WTC11 (cell line): ENCODE measurements around the gene SULT1C2. TPM values are rescaled to one million over a fixed set of nuclear protein-coding genes. Genes with fewer than 3 reads are reported as not detected.

Experiments
- ATAC-seq: fragments of 200-7000 bp; cut with Tn5 transposase; 2 replicates; pipeline ENCODE4 v1.10.0; 2021; ENCODE audit warnings: mild to moderate bottlenecking, moderate library complexity
- CTCF ChIA-PET: fragments of 300-600 bp; sonication (Branson Sonifier 250); formaldehyde crosslinking; loops from one replicate; lab custom pipeline; 2021; ENCODE audit warnings: antibody characterized with exemption; lab: Charles Lee
- POLR2A ChIA-PET: fragments of 350-600 bp; sonication (Branson Sonifier 250); formaldehyde crosslinking; loops from one replicate; lab custom pipeline; 2021; ENCODE audit warnings: antibody characterized with exemption; lab: Charles Lee
- DNase-seq: peaks from one replicate; pipeline ENCODE4 v3.0.0; 2021; ENCODE audit warnings: low spot score
- H3K27ac Mint-ChIP-seq: 2 replicates; pipeline ENCODE4 v1.8.0; 2021; ENCODE audit warnings: mixed read lengths
- H3K27me3 Mint-ChIP-seq: 2 replicates; pipeline ENCODE4 v1.8.0; 2021; ENCODE audit warnings: low read depth, mild to moderate bottlenecking, moderate library complexity, mixed read lengths
- H3K36me3 Mint-ChIP-seq: 2 replicates; pipeline ENCODE4 v1.8.0; 2021; ENCODE audit warnings: mixed read lengths
- H3K4me1 Mint-ChIP-seq: 2 replicates; pipeline ENCODE4 v1.8.0; 2022; ENCODE audit warnings: mixed read lengths
- H3K4me3 Mint-ChIP-seq: 2 replicates; pipeline ENCODE4 v1.8.0; 2021; ENCODE audit warnings: mild to moderate bottlenecking, moderate library complexity, mixed read lengths
- H3K9me3 Mint-ChIP-seq: 2 replicates; pipeline ENCODE4 v1.8.0; 2021; ENCODE audit warnings: mixed read lengths
- ATF1 ChIP-seq: sonication (generic); formaldehyde crosslinking; IDR thresholded peaks from 2 replicates; pipeline ENCODE4 v1.8.1; 2023; ENCODE audit warnings: mild to moderate bottlenecking, moderate library complexity, missing genetic modification reagents
- CREB1 ChIP-seq: sonication (generic); formaldehyde crosslinking; IDR thresholded peaks from 2 replicates; pipeline ENCODE4 v1.8.0; 2023; ENCODE audit warnings: mild to moderate bottlenecking, missing genetic modification reagents
- FOXP1 ChIP-seq: sonication (generic); formaldehyde crosslinking; IDR thresholded peaks from 2 replicates; pipeline ENCODE4 v1.8.0; 2022; ENCODE audit warnings: missing genetic modification reagents, mild to moderate bottlenecking, moderate library complexity, borderline replicate concordance
- JUN ChIP-seq: sonication (generic); formaldehyde crosslinking; IDR thresholded peaks from 2 replicates; pipeline ENCODE4 v1.8.0; 2023; ENCODE audit warnings: mild to moderate bottlenecking, missing genetic modification reagents
- KAT7 ChIP-seq: sonication (generic); formaldehyde crosslinking; IDR thresholded peaks from 2 replicates; pipeline ENCODE4 v1.8.1; 2023; ENCODE audit warnings: missing genetic modification reagents, mild to moderate bottlenecking, borderline replicate concordance
- MAX ChIP-seq: sonication (generic); formaldehyde crosslinking; IDR thresholded peaks from 2 replicates; pipeline ENCODE4 v1.8.0; 2022; ENCODE audit warnings: mild to moderate bottlenecking, missing genetic modification reagents
- NR2C2 ChIP-seq: sonication (generic); formaldehyde crosslinking; IDR thresholded peaks from 2 replicates; pipeline ENCODE4 v1.8.0; 2022; ENCODE audit warnings: mild to moderate bottlenecking, missing genetic modification reagents
- PRRX2 ChIP-seq: fragments of 250-450 bp; sonication (Bioruptor Pico); IDR thresholded peaks from 2 replicates; pipeline ENCODE4 v1.8.0; 2021; ENCODE audit warnings: mild to moderate bottlenecking
- USF2 ChIP-seq: sonication (generic); formaldehyde crosslinking; IDR thresholded peaks from 2 replicates; pipeline ENCODE4 v1.8.1; 2023; ENCODE audit warnings: mild to moderate bottlenecking, missing genetic modification reagents, moderate library complexity
- ZBTB21 ChIP-seq: sonication (generic); formaldehyde crosslinking; IDR thresholded peaks from 2 replicates; pipeline ENCODE4 v1.8.1; 2023; ENCODE audit warnings: mild to moderate bottlenecking, missing genetic modification reagents, borderline replicate concordance
- ZNF219 ChIP-seq: sonication (generic); formaldehyde crosslinking; IDR thresholded peaks from 2 replicates; pipeline ENCODE4 v1.8.0; 2023; ENCODE audit warnings: missing genetic modification reagents, mild to moderate bottlenecking, borderline replicate concordance
- ZNF232 ChIP-seq: sonication (generic); formaldehyde crosslinking; IDR thresholded peaks from 2 replicates; pipeline ENCODE4 v1.8.0; 2022; ENCODE audit warnings: mild to moderate bottlenecking, missing genetic modification reagents
- ZNF425 ChIP-seq: fragments of 250-450 bp; sonication (Bioruptor Pico); conservative IDR thresholded peaks from 2 replicates; pipeline ENCODE4 v1.9.0; 2021; ENCODE audit warnings: mild to moderate bottlenecking
- total RNA-seq: library from RNA; stranded (reverse); gene quantifications from 3 replicates; pipeline ENCODE4 v1.2.3, GENCODE V29; 2021
- TF ChIP-seq, protein P1 (sequence below): sonication (generic); formaldehyde crosslinking; IDR thresholded peaks from 2 replicates; pipeline ENCODE4 v1.8.0; 2022; ENCODE audit warnings: mild to moderate bottlenecking, missing genetic modification reagents
- TF ChIP-seq, protein P2 (sequence below): sonication (generic); formaldehyde crosslinking; IDR thresholded peaks from 2 replicates; pipeline ENCODE4 v1.8.1; 2023; ENCODE audit warnings: mild to moderate bottlenecking, missing genetic modification reagents, moderate library complexity
- TF ChIP-seq, protein P3 (sequence below): sonication (generic); formaldehyde crosslinking; IDR thresholded peaks from 2 replicates; pipeline ENCODE4 v1.8.0; 2022; ENCODE audit warnings: missing genetic modification reagents

The SULT1C2 gene
- total RNA-seq, 1 experiment from 2014 or later: 2.2 TPM

GRCh38 chr2:108315444-108315934 lies 26.8 kb downstream of the SULT1C2 start (continued):
- TF ChIP-seq USF2 (CRISPR knock-in tag) (no peak), FOXP1 (no peak), JUN (CRISPR knock-in tag) (no peak), ZNF219 (CRISPR knock-in tag) (no peak)
- TF ChIP-seq, protein P1, sequence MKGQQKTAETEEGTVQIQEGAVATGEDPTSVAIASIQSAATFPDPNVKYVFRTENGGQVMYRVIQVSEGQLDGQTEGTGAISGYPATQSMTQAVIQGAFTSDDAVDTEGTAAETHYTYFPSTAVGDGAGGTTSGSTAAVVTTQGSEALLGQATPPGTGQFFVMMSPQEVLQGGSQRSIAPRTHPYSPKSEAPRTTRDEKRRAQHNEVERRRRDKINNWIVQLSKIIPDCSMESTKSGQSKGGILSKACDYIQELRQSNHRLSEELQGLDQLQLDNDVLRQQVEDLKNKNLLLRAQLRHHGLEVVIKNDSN (CRISPR knock-in tag): no peak

GRCh38 chr2:108316033-108316432 lies 27.3 kb downstream of the SULT1C2 start:
- H3K27me3 Mint-ChIP-seq: 0 out of 2 replicates have a peak, but pooled peaks cover 2% of the 10 kb centered on the region
- no peaks in the 10 kb centered on the region; the same call in 1 of the 2 replicates for H3K36me3 Mint-ChIP-seq
- peak overlapping the region; percentile 44 for H3K4me3 Mint-ChIP-seq
- DNase-seq: no peak
- TF ChIP-seq, protein P1 (CRISPR knock-in tag): no peak
- no peak for TF ChIP-seq CREB1 (CRISPR knock-in tag)
- no peak for TF ChIP-seq ZBTB21 (CRISPR knock-in tag)
- no peak for TF ChIP-seq ZNF425 (CRISPR knock-in tag)
- no peak for TF ChIP-seq NR2C2 (CRISPR knock-in tag)
- TF ChIP-seq MAX (CRISPR knock-in tag): no peak
- no peak for TF ChIP-seq ATF1 (CRISPR knock-in tag)
- H3K27ac Mint-ChIP-seq: peak overlapping the region; percentile 71
- ChIA-PET POLR2A (interaction anchor here (1.2 kb wide), 1 partner anchor 14 kb away, joined by 3 read pairs; no protein-coding TSS in a partner anchor), CTCF (interaction anchor here (1.4 kb wide), 1 partner anchor 320 kb away, joined by 4 read pairs; no protein-coding TSS in a partner anchor)
- peak; percentile 69 for ATAC-seq
- peaks cover 19% of the 10 kb centered on the region for H3K9me3 Mint-ChIP-seq
- H3K4me1 Mint-ChIP-seq: peaks cover 26% of the 10 kb centered on the region

DNA sequence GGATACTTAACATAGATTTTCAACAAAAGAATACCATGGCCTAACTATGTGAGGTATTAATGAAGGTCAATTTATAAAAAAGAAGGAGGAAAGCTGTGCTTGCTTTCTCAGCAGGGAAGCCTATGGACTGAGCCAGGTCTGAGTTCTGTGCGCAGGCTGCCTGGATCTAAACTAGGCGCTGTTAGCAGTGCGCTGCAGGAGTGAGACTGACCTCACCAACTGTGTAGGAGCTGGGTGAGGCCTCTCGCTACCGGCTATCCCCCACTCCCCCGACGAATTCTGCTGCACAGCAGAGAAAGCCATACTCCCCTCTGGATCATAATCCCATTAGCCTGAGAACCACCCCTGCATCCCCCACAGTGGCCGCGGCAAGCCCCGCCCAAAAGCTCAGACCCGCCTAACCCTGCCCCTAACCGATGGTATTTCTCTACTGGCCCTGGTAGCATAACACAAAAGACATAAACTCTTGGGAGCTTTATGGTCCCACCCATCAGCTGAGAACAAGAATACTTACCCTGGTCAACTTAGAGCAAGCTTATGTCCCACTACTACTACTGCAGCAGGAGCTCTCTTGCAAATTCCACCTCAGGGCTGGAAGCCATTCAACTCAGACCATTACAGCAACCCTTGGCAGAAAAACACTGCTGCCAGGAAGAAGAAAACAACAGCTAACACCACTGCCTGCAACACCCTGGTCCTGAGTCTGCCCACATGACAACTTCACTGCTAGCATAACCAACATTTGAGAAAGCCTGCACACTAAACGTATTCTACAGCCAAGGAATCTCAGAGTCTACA lies 28.0 kb downstream of the SULT1C2 start:
- ChIA-PET CTCF (interaction anchor here (1.4 kb wide), 1 partner anchor 320 kb away, joined by 4 read pairs; no protein-coding TSS in a partner anchor), POLR2A (interaction anchor here (1.2 kb wide), 1 partner anchor 13 kb away, joined by 3 read pairs; no protein-coding TSS in a partner anchor)
- Mint-ChIP-seq H3K36me3 (no peaks in the 10 kb centered on the region; the same call in 1 of the 2 replicates), H3K27me3 (0 out of 2 replicates have a peak, but pooled peaks cover 2% of the 10 kb centered on the region), H3K27ac (peak overlapping the region; percentile 71), H3K4me3 (peak overlapping the region; percentile 44), H3K4me1 (peaks cover 26% of the 10 kb centered on the region), H3K9me3 (peaks cover 15% of the 10 kb centered on the region)
- DNase-seq (peak; percentile 16), ATAC-seq (peak; percentile 90)
- TF ChIP-seq ZNF232 (CRISPR knock-in tag): no peak

DNA sequence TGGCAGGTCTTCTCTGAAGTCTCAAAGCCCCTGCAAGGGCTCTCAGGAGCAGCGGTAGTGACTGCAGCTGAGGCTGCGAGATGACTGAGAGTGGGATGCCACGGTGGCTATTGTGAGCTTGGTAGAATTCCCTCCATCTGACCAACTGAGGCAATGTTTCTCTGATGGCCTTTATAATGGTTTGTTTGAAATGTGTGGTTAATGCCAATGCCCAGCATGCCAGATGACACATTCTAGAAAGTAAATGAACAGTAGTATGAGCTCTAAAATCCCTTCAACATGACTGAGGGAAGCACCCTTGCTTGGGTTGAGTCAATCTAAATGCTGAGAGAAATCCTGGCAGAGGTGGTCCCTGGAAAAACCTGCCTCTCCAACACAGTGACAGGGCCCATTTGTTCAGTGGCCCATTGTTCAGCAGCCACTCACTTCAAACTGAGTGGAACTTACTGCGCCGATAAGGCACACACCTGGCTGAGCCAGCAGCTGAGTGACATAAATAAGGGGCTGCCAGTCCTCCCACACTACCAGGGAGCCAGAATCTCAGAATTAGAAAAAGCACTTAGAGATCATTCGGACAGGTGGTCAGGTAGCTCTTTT lies 31.7 kb downstream of the SULT1C2 start:
- ATAC-seq (no peak), DNase-seq (no peak)
- CTCF ChIA-PET: no interaction called here
- Mint-ChIP-seq H3K27me3 (no peaks in the 10 kb centered on the region), H3K4me1 (peaks cover 20% of the 10 kb centered on the region), H3K36me3 (no peaks in the 10 kb centered on the region), H3K9me3 (peaks cover 11% of the 10 kb centered on the region), H3K27ac (no peak overlapping the region), H3K4me3 (no peak overlapping the region)
- POLR2A ChIA-PET: interaction anchor here (0.7 kb wide), 1 partner anchor 58 kb away, joined by 3 read pairs; no protein-coding TSS in a partner anchor
- TF ChIP-seq KAT7 (no peak), PRRX2 (CRISPR knock-in tag) (no peak)
- TF ChIP-seq, protein P2, sequence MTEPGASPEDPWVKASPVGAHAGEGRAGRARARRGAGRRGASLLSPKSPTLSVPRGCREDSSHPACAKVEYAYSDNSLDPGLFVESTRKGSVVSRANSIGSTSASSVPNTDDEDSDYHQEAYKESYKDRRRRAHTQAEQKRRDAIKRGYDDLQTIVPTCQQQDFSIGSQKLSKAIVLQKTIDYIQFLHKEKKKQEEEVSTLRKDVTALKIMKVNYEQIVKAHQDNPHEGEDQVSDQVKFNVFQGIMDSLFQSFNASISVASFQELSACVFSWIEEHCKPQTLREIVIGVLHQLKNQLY (CRISPR knock-in tag): no peak
- TF ChIP-seq, protein P3, sequence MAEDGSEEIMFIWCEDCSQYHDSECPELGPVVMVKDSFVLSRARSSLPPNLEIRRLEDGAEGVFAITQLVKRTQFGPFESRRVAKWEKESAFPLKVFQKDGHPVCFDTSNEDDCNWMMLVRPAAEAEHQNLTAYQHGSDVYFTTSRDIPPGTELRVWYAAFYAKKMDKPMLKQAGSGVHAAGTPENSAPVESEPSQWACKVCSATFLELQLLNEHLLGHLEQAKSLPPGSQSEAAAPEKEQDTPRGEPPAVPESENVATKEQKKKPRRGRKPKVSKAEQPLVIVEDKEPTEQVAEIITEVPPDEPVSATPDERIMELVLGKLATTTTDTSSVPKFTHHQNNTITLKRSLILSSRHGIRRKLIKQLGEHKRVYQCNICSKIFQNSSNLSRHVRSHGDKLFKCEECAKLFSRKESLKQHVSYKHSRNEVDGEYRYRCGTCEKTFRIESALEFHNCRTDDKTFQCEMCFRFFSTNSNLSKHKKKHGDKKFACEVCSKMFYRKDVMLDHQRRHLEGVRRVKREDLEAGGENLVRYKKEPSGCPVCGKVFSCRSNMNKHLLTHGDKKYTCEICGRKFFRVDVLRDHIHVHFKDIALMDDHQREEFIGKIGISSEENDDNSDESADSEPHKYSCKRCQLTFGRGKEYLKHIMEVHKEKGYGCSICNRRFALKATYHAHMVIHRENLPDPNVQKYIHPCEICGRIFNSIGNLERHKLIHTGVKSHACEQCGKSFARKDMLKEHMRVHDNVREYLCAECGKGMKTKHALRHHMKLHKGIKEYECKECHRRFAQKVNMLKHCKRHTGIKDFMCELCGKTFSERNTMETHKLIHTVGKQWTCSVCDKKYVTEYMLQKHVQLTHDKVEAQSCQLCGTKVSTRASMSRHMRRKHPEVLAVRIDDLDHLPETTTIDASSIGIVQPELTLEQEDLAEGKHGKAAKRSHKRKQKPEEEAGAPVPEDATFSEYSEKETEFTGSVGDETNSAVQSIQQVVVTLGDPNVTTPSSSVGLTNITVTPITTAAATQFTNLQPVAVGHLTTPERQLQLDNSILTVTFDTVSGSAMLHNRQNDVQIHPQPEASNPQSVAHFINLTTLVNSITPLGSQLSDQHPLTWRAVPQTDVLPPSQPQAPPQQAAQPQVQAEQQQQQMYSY (CRISPR knock-in tag): no peak
